HG03565 (cell line): ENCODE data around the gene TANC1.

ENCODE experiments used
- ATAC-seq: cut with Tn5 transposase; IDR thresholded peaks from one replicate; pipeline ENCODE4 v1.9.1; 2021; ENCODE audit warnings: mild to moderate bottlenecking, moderate library complexity; ENCODE audit not compliant: unreplicated experiment

The TANC1 gene

DNA sequence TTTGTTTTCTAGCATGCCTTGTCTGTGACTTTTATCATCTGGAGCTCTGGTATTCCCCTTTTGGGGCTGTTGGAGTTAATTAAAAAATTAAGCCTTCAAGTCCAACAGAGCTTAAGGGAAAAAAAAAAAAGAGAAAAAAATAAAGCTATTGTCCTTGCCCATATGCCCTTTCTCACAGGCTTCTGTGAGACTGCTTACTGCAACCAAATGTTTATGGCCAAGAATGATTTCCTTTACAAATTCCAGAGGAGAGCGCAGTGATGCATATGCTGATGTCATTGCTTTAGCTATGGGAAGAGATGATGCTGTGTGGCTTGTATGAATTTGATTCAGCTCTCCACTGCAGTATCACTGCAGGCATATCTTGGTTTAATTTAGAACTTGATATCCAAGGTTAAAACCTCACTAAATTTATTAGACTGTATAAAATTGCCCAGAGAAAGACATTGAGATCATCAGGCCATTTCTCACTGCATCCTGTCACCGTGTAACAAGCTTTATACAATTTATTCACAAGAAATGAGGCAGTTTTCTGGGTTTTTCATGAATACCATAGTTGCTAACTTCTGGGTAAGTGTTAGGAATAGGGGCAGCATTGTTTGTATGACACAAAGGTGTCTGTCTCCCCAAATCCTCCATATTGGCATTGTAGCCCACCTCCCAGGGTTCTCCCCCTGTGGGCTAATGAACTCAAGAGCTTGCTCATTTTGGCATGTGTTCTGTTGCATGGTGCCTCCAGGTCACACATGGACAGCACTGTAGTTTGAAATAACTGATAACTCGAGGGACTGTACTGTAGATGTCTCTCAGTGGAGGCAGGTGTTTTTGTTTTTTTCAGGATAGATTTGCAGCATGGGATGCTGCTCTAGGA is 85.0 kb downstream of the TANC1 start:
- ATAC-seq, result no peak

- no peak for ATAC-seq
Measured at GRCh38 chr2:159054032-159054334, 85.5 kb downstream of the TANC1 start.

GRCh38 chr2:159054985-159055384 is 86.5 kb downstream of the TANC1 start:
- ATAC-seq, result no peak

DNA sequence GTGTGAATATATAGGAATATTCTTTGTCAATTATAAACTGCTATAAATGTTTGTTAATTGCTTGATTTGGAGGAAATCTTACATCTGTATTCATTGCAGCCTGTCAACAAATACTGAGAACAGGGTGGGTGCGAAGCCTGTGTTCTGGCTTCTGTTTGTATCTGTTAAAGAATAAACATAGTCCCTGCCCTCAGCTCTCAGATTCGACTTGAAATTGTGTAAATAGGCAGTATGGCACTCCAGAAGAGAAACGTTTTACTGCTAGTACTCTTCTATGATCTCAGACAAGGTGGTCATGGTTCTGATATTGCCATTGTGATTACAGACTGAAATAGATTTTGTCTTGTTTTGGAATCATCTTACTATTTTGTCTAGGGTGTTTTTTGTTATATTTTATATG is 92.1 kb downstream of the TANC1 start:
- ATAC-seq, result no peak

- ATAC-seq, result no peak
Measured at GRCh38 chr2:159063677-159064076, 95.2 kb downstream of the TANC1 start.

DNA sequence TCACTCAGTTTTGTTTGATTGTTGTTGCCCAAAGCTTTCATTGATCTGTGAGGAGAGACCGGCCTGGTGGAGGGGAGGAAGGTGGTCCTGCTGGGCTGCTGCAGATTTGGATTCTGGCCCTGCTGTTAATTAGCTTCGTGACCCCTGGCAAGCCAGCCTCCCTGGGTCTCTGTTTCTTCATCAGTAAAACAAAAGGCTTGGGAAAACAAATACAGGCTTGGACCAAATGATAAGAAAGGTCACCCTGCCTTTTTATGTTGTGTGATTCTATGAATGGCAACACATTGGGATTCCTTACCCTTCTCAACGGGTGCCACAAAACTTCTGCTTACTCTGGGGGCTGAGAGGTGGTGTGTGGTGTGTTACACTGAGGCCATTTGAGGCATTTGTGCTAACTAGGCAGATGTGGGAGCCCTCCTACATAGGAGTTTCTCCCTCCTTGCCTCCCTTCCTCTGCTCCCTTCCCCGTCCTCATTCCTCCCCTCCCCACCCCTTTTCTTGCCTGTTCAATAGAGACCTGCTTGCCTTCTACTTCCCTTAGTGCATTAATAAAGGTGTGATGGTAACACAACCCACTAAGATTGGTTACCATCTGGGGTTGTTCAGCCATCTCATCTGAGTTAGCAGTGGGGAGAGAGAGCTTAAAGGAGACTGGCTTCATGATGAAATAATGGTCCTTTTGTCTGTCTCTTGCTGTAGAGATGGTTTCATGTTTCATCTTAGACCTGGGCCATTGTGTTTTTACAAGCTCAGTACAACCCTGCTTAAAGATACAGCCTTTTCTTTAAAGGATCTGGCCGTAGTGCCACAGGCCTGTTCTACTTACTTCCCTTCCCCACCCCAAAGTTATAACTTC is 96.2 kb downstream of the TANC1 start:
- no peak for ATAC-seq

GRCh38 chr2:159065313-159065712 is 96.9 kb downstream of the TANC1 start:
- no peak for ATAC-seq

DNA sequence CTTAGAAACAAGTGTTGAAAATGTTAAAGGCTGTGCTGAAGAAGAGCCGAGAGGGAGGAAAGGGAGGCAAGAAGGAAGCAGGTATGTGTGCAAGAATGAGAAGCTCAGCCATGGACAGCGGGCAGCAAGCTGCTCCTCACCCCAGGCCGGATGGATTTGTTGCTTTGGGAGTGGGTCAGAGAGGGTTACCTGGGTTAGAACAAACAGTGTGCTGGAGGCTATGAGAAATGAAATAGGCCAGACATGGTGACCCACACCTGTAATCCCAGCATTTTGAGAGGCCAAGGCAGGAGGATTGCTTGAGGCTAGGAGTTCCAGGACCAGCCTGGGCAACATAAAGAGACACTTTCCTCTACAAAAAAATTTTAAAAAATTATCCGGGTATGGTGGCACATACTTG is 97.5 kb downstream of the TANC1 start:
- ATAC-seq, result no peak

DNA sequence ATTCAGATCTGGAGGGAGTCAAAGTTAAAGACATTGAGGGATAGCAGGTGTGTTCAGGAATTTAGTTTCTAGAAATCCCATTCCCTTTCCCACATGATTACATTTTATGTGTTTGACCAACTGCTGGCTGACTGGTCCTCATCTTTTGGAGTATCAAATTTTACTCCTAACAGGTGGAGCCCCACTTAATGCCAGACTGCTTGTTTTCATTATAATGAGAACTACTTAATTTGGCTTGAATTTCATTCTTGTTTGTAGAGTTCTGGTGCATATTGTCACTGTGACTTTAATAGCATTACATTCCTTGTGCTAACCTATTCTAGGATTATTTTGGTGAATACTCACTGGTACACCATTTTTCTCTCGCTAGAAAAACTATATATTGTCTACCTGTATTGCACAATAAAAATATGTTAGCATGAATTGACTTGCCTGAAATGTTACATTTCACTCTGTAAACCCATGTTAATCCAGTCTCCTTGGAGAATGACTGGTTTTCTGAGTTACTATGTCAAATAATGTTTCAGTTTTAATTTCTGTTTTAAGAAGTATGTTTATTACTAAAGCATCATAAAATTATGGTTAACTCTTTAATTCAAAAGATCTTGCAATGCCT is 98.2 kb downstream of the TANC1 start:
- ATAC-seq, result no peak

DNA sequence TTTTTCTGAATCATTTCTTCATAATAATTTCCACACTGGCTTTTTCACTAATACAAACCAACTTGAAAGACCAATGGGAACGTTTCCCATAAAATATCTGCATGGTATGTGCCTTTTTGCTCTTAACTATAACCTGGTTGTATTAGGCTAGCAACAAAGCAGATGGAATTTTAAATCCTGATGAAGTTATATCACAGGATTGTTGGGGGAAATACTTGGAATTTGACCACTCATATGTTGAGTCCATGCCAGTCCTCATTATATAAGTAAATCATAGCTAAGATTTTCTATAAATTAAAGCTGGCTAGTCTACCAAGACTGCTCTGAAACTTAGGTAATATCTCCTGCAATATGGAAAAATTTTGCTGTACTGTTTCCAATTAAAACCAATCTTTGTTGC is 99.5 kb downstream of the TANC1 start:
- ATAC-seq, result no peak

DNA sequence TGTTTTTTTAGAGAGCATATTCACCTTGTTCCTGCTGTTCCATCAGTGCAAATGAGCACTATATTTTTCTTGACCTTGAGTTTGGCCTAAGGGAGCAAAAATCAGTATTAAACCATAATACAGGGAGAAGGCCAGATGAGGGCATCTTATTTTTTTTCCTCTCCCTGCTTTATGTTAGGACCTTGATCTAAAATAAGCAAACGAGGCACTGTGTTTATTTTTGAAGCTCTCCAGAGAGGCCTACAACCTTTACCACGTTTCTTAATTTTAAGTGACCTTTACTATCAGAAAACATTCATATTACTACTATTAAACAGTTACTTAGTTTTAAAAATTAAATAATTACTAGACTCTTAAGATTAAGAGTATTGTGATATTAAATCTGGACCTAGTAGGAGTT is 100.8 kb downstream of the TANC1 start:
- ATAC-seq, result no peak

- ATAC-seq, result no peak
Measured at GRCh38 chr2:159070235-159070634, 101.8 kb downstream of the TANC1 start.

DNA sequence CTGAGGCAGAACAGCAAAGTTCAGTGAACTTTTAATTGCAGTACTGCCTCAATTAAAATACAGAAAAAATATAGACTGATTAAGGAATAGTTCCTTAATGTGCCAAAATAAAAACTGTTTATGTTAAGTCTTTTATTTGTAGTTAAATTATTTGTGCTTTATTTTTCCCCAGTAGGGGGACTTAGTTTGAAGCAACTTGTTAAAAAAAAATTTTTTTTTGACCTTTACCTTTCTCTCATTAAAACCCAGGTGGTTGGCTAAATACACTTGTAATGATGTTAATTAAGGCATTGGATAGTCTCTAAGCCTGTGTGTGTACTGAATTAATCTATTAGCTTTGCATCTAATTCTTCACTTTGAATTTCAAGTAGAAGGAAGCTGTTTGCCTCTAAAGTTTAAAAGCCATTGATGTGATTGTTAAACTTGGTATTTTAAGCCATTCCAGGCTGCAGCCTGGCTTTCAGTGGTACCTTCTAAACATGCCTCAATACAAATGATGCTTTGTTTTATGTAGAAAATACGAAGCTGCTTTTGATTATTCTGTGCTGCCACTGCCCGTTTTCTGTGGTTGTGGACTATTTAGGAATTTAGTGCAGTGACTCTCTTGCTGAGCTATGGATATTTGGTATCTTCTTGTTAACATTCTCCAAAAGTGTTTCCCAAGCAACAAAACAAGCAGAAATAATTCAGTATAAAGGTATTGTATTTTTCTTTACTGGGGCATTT is 102.9 kb downstream of the TANC1 start:
- no peak for ATAC-seq

GRCh38 chr2:159072795-159073194 is 104.4 kb downstream of the TANC1 start:
- ATAC-seq, result no peak

GRCh38 chr2:159073256-159073655 is 104.8 kb downstream of the TANC1 start:
- ATAC-seq, result no peak

DNA sequence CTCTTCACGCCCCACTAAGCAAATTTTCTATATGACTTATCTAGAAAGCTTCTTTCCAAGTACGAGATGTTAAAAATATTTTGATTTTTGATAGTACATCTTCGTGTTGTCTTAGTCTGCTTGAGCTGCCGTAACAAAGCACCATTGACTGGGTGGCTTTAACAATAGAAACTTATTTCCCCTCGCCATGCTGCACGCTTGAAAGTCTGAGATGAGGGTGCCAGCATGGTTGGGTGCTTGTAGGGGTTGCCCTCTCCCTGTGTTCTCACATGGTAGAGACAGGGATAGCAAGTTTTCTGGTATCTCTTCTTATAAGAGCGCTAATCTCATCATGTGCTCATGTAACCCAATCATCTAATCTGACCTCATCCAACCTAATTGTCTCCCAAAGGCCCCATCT is 106.2 kb downstream of the TANC1 start:
- ATAC-seq, result no peak

GRCh38 chr2:159075727-159076126 is 107.3 kb downstream of the TANC1 start:
- no peak for ATAC-seq

DNA sequence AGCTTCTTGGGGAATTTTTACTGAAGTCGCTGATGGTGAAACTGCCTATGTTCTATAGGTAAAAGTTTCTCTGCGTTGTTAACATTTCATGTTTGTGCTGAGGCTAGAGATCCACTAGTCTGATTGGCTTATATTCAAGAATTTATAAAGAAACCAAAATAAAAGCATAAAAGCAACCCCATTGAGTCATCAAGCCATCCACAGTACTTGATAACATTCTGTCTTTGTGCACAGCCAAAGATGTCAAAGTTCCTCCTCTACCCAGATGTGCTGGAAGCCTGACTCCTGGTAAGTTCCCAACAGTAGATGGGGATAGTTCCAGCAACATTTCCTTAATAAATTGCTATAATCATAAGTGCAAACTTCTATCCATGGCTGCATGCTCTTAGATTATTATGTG is 107.8 kb downstream of the TANC1 start:
- ATAC-seq, result no peak

DNA sequence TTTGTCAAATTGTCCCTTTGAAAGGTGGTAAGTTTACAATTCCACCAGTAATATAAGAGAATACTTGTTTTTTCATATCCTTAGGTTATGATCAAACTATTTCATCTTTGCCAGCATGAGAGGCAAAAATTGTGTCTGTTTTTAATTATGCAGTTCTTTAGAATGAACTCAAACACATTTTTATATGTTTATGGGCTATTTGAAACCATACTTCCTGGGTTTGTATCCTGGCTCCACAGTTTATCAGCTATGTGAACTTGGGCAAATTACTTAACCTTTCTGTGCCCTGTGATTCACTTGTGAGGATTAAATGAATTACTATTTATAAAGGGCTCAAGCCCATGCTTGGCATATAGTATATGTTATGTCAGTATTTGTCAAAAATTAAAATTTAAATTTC is 109.4 kb downstream of the TANC1 start:
- no peak for ATAC-seq

GRCh38 chr2:159078443-159078842 is 110.0 kb downstream of the TANC1 start:
- no peak for ATAC-seq

DNA sequence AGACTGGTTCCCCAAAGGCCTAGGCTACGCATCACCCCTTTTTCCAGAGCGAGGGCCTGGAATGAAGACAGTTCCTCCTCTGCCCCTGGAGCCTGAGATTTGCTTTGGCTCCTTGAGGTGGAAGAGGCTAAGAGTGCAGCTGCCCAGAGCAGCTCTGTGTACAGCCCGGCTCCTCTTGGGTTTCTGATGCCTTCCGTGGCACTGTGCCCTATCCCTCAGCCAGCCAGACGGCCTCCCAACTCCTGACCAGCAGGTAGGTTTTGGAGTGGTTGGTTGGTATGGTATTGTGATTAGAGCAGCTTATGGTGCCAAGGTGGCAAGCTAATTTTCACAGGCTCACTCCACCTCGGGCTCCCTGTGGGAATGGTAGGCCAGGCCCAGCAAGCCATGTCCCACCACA is 112.2 kb downstream of the TANC1 start:
- no peak for ATAC-seq
